Adrenal gland (tissue), 12 donors: ENCODE measurements around the gene VAC14. TPM values are rescaled to one million over a fixed set of nuclear protein-coding genes. Genes with fewer than 3 reads are reported as not detected.

Source experiments
- DNase-seq, 7 donors: peaks; one replicate each; pipeline ENCODE4 v3.0.0-alpha.2; 2019 to 2020
- H3K27ac ChIP-seq, 5 donors: fragments of 200-600 bp; sonication (generic) in 4 of 5; 1 replicate in 3 of 5; 2 replicates in 2 of 5; pipeline versions ENCODE4 v1.5.1 to v1.8.0; 2016 to 2020; ENCODE audit warnings: mild to moderate bottlenecking in 1 of 5
- H3K27me3 ChIP-seq: fragments of 200-600 bp; 2 replicates; pipeline ENCODE4 v1.8.0; 2021
- H3K36me3 ChIP-seq, 2 donors: fragments of 200-600 bp; replicated peaks in 1 of 2; 1 replicate in 1 of 2; 2 replicates in 1 of 2; pipeline versions ENCODE4 v1.5.1 to v1.8.0; 2018 to 2022
- H3K4me1 ChIP-seq, 2 donors: fragments of 200-600 bp; replicated peaks in 1 of 2; 1 replicate in 1 of 2; 2 replicates in 1 of 2; pipeline versions ENCODE4 v1.5.1 to v1.8.0; 2018 to 2021
- H3K4me3 ChIP-seq, 4 donors: fragments of 200-600 bp; sonication (generic) in 3 of 4; one replicate each; pipeline ENCODE4 v1.5.1; 2016 to 2018
- H3K9me3 ChIP-seq, 3 donors: fragments of 200-600 bp; sonication (generic) in 1 of 3; replicated peaks in 1 of 3; 1 replicate in 2 of 3; 2 replicates in 1 of 3; pipeline versions ENCODE4 v1.5.1 to v1.8.0; 2016 to 2021
- POLR2A ChIP-seq, 2 donors: fragments of 450-650 bp; IDR thresholded peaks; one replicate each; pipeline ENCODE4 v1.6.1; 2017; ENCODE audit warnings: antibody characterized with exemption in 2 of 2, mild to moderate bottlenecking in 2 of 2, moderate library complexity in 1 of 2
- WGBS, 4 donors: extraction: QIAGEN DNeasy Blood & Tissue Kit in 2 of 4; methylation state at CpG; one replicate each; pipeline versions ENCODE4 v1.1.5 to v1.1.7; 2013 to 2017; 5-methylcytosine and 5-hydroxymethylcytosine counted together
- intact Hi-C, 2 donors: fragments of 100-400 bp; cut with DNase I; formaldehyde crosslinking; loops; one replicate each; pipeline versions ENCODE4 v1.14.1 to v1.15.0; 2022 to 2023
- polyA plus RNA-seq, 3 donors: library from polyadenylated mRNA; stranded (reverse); fragments of 200-250 nt in 2 of 3; fragments of 350-450 nt in 1 of 3; fragmentation: Illumina TruSeq in 1 of 3; extraction: RNeasy Lipid Tissue Mini Kit (QIAGEN cat#74804) in 1 of 3; gene quantifications; one replicate each; pipeline ENCODE4 v1.2.3, GENCODE V29; 2013 to 2014
- total RNA-seq, 9 donors: library from RNA; depleted of rRNA in 4 of 9; stranded (reverse); fragments of >200 nt in 4 of 9; fragments of 120-200 nt in 1 of 9; fragmentation: NEBNext Ultra II Directional in 1 of 9; extraction: Animal tissue kit (Norgen Biotek cat#: 25700) in 1 of 9; gene quantifications; one replicate each; pipeline versions ENCODE4 v1.1.0 to v1.2.4, GENCODE V29; 2013 to 2023
- TF ChIP-seq, protein P1 (sequence below), 6 experiments: fragments of 450-650 bp in 4 of 6; fragments of 200-600 bp in 2 of 6; sonication (generic) in 1 of 6; IDR thresholded peaks; 1 replicate in 5 of 6; 2 replicates in 1 of 6; pipeline versions ENCODE4 v1.5.1 to v1.8.0; 2016 to 2021; ENCODE audit warnings: antibody characterized with exemption in 6 of 6, mild to moderate bottlenecking in 2 of 6, moderate library complexity in 1 of 6
- donor health status: healthy with polysubstance abuse.
- donor health status: Bipolar disorder and iron deficiency.
- donor health status: DM: yes; HTN: yes; CAD: no.
- donor health status: DM: no; HTN: no; CAD: no.
- donor health status: DM: no; HTN: no; CAD: no.
- donor health status: DM: yes; HTN: yes; CAD: no.

Gene VAC14
- total and polyA plus RNA-seq, 12 donors: 24.6 to 74.8 (median 50.1) TPM

- H3K27ac ChIP-seq: peak overlapping the region in 2 of 5 donors; percentile 56 to 96
- intact Hi-C loops: no loop called here
- H3K9me3 ChIP-seq: no peaks in the 10 kb centered on the region
- no peak for TF ChIP-seq POLR2A (IDR thresholded peaks at IDR 0.05)
- TF ChIP-seq, protein P1, sequence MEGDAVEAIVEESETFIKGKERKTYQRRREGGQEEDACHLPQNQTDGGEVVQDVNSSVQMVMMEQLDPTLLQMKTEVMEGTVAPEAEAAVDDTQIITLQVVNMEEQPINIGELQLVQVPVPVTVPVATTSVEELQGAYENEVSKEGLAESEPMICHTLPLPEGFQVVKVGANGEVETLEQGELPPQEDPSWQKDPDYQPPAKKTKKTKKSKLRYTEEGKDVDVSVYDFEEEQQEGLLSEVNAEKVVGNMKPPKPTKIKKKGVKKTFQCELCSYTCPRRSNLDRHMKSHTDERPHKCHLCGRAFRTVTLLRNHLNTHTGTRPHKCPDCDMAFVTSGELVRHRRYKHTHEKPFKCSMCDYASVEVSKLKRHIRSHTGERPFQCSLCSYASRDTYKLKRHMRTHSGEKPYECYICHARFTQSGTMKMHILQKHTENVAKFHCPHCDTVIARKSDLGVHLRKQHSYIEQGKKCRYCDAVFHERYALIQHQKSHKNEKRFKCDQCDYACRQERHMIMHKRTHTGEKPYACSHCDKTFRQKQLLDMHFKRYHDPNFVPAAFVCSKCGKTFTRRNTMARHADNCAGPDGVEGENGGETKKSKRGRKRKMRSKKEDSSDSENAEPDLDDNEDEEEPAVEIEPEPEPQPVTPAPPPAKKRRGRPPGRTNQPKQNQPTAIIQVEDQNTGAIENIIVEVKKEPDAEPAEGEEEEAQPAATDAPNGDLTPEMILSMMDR (IDR thresholded peaks at IDR 0.05): no peak
- no peaks in the 10 kb centered on the region for H3K27me3 ChIP-seq
- DNase-seq: no peak
- H3K4me3 ChIP-seq: no peak overlapping the region
- peaks cover 0 to 62% of the 10 kb centered on the region in 2 donors for H3K36me3 ChIP-seq
- 67 to 82% (median 77%) methylated on average over 16 to 31 of the region's 31 CpGs for WGBS, 4 donors
- peaks cover 30 to 40% of the 10 kb centered on the region in 2 donors for H3K4me1 ChIP-seq
Observed at GRCh38 chr16:70678898-70679670, 121.9 kb downstream of the VAC14 start.

DNA sequence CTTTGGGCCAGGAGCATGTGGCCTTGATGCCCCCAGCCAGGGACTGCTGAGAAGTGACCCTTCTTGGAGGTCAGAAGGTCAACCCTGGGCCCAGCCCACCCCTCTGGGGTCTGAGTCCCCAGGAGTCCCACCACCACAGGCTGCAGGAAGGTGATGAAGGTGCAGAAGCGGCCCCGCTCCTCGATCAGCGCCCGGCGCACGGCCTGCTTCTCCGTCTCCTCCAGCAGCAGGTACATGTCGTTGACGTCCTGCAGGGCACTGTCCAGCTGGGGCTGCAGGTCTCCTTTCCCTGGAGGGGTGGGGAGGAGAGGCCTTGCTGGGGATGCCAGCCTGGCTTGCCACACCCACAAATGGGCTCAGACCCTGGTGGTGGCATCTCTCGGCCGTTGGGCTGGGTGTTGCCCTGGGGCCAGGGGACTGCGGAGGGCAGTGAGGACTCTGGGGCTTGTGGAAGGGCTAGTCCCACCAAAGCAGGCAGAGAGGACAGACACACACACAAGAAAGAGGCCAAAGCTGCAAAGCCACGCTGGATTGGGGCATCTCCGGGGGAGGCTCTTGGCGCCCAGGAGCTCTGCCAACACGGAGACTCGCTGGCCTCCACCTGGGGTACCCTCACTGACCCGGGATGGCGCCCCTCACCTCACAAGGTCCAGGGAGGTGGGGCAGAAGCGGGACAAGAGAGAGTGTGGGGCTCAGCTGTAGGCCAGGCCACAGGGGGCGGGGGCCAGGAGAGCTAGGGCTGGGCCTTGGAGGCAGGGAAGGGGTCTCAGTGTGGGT, 122.6 kb downstream of the VAC14 start:
- H3K4me3 ChIP-seq: no peak overlapping the region
- 80 to 90% (median 88%) methylated on average over 5 to 22 of the region's 22 CpGs for WGBS, 4 donors
- H3K9me3 ChIP-seq: no peaks in the 10 kb centered on the region
- no peak for DNase-seq
- H3K27ac ChIP-seq: peak overlapping the region in 1 of 5 donors; percentile 56
- peaks cover 22 to 33% of the 10 kb centered on the region in 2 donors for H3K4me1 ChIP-seq
- intact Hi-C loops: no loop called here
- H3K27me3 ChIP-seq: no peaks in the 10 kb centered on the region
- TF ChIP-seq POLR2A (IDR thresholded peaks at IDR 0.05): no peak
- TF ChIP-seq, protein P1 (IDR thresholded peaks at IDR 0.05): no peak
- H3K36me3 ChIP-seq: peaks cover 0 to 67% of the 10 kb centered on the region in 2 donors

DNA sequence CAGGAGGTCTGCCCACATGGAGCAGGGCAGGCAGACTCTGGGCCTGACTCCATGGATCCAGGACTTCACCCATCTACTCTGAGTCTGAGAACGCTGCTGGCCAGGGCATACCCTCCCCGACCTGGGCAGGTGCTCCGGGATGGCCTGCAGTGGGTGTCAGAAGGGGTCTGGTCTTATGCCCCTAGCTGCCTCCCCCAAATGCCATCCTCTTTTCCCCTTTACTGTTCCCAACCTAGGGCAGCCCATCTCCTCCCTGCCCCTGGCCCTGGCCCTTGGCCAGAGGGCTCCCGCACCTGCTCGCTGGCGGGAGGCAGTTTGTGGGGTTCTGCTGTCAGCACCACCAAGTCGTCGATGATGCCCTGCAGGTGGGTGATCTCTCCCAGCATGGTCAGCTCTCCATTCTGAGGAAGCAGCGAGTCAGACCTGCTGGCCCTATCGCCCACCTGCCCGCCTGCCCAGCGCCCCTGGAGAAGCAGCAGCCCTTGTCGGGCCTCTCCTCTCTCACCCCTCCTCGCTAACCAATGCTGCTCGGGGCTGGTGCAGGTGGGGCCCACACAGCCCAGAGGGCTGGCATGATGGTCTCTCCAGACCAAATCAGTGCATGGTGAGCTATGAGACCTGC, 123.3 kb downstream of the VAC14 start:
- no peak overlapping the region for H3K4me3 ChIP-seq
- peaks cover 0 to 72% of the 10 kb centered on the region in 2 donors for H3K36me3 ChIP-seq
- no peaks in the 10 kb centered on the region for H3K27me3 ChIP-seq
- WGBS, 4 donors: 91 to 98% (median 93%) methylated on average over 8 to 15 of the region's 15 CpGs
- no peak for DNase-seq
- no peaks in the 10 kb centered on the region for H3K9me3 ChIP-seq
- H3K27ac ChIP-seq: no peak overlapping the region
- peaks cover 22 to 26% of the 10 kb centered on the region in 2 donors for H3K4me1 ChIP-seq
- TF ChIP-seq, protein P1 (IDR thresholded peaks at IDR 0.05): no peak
- TF ChIP-seq POLR2A (IDR thresholded peaks at IDR 0.05): no peak
- intact Hi-C loops: no loop called here
